ENCODE data around the gene P2RY8.

DNA sequence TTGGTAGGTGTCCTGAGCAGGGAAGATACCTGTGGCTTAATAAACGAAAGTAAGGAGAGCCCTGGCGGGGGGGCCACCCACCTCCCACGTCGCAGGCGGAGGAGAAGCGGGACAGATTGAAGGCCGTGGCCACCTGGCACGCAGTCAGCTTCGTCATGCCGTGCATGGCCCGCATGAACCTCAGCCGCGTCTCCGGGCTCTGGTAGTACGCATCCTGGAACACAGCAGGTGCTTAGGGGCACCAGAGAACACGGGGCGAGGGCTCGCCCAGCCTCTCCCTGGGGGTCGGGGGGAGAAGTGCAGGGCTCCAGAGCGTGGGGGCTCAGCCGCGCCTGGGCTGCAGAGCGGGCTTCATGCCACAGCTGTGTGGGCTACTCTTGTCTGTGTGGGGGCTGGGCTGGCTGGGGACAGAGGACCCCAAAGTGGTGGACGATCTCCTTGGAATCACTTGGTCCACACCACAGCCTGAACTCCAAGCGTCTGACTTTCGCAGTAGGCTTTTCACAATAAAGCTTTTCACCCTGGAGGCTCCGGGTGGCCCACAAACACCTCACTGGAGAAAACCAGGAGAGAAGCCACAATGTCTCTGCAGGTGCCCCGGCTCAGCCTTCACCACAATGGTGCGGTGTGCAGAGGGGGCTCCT lies 118.0 kb downstream of the P2RY8 start:
- TF ChIP-seq POLR2A (IDR thresholded peaks at IDR 0.05) (no peak), POLR2AphosphoS5 (IDR thresholded peaks at IDR 0.05) (no peak), EP300 (IDR thresholded peaks at IDR 0.05) (no peak)
- TF ChIP-seq, protein P1, sequence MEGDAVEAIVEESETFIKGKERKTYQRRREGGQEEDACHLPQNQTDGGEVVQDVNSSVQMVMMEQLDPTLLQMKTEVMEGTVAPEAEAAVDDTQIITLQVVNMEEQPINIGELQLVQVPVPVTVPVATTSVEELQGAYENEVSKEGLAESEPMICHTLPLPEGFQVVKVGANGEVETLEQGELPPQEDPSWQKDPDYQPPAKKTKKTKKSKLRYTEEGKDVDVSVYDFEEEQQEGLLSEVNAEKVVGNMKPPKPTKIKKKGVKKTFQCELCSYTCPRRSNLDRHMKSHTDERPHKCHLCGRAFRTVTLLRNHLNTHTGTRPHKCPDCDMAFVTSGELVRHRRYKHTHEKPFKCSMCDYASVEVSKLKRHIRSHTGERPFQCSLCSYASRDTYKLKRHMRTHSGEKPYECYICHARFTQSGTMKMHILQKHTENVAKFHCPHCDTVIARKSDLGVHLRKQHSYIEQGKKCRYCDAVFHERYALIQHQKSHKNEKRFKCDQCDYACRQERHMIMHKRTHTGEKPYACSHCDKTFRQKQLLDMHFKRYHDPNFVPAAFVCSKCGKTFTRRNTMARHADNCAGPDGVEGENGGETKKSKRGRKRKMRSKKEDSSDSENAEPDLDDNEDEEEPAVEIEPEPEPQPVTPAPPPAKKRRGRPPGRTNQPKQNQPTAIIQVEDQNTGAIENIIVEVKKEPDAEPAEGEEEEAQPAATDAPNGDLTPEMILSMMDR (IDR thresholded peaks at IDR 0.05): no peak

All from upper lobe of left lung (tissue), 4 donors.